ENCODE data around the gene TGFA.
"Not testable (repeated sequence)": the region's sequence is repeated elsewhere in the genome, so short reads cannot be mapped to it uniquely, and the experiment has no call there.

TGFA gene

DNA sequence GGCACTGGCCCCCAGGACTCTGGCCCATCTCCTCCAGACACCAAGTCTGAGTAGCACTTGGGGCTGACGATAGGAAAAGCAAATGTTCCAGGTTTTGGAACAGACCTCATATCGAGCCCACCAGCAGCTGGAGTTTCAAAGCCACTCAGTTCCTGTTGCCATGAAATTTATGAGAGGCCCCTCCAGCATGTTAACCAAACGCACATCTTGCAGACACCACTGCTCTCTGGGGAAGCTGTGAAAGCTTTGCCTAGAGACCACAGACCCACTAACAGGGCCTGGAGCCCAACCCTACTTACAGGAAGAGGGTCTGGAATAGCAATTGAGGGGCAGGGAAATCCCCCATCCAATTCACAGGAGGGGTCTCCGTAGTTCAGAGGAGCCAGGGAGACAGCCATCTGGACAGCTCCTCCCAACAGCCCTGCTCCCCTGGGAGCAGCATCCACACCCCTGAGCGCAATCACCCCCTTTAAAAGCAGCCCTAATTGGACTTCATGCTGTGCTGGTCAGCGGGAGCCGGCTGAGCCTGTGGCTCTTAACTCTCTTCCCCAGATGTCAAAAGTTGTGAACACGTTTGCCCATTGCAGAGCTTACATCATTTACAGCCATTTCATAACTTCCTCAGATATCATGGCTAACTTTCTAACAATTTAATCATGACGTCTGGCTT, 81.3 kb downstream of the TGFA start:
- Histone ChIP-seq H2AFZ (ENCODE audit: low read depth, low read length) (no peak overlapping the region), H3K27me3 (ENCODE audit: insufficient read depth, low read length) (peaks cover 22% of the 10 kb centered on the region), H3K4me1 (ENCODE audit: insufficient read depth, low read length) (peaks cover 3% of the 10 kb centered on the region), H3K36me3 (ENCODE audit: insufficient read depth, low read length) (no peaks in the 10 kb centered on the region), H3K9me3 (ENCODE audit: low read length) (no peaks in the 10 kb centered on the region), H3K4me3 (ENCODE audit: low read length) (no peak overlapping the region)

DNA sequence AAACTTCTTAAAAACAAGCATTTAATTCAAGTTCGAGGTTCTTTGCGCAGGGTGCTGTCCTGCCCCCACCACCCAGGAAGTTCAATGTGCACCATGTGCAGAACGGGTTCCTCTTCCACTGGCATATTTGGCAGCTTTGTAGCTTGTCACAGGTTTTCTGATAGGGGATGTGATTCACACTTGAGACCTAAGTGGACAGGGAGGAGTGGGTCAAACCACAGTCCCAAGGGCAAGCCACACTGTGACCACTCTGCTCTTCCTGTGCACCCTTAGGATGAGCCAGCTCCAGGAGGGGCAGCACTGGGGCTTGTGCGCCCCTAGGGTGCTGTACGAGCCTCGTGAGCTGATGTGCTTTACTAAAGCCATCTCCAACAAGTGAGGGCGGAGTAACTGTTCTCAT, 82.5 kb downstream of the TGFA start:
- Histone ChIP-seq H3K36me3 (ENCODE audit: insufficient read depth, low read length) (no peaks in the 10 kb centered on the region), H3K27me3 (ENCODE audit: insufficient read depth, low read length) (peaks cover 22% of the 10 kb centered on the region), H3K9me3 (ENCODE audit: low read length) (no peaks in the 10 kb centered on the region), H3K4me1 (ENCODE audit: insufficient read depth, low read length) (peaks cover 3% of the 10 kb centered on the region), H3K4me3 (ENCODE audit: low read length) (no peak overlapping the region), H2AFZ (ENCODE audit: low read depth, low read length) (no peak overlapping the region)

DNA sequence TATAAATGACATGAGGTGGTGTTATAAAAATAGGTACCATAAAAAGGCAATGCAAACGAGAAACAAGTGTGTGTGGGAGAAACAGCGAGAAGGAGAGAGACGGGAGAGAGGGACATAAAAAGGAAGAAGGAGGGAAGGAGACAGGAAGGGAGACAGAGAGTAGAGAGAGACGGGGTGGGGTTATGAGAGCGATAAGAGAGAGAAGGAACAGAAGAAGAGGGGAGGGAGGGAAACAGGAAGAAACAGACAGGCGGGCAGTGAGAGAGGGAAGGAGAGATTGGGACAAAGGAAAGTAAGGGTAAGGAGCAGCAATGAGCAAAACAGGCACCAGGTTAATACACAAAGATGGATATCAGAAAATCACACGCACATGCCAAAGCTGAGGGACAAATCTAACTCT, 83.7 kb downstream of the TGFA start:
- Histone ChIP-seq H3K9me3 (ENCODE audit: low read length) (no peaks in the 10 kb centered on the region), H3K27me3 (ENCODE audit: insufficient read depth, low read length) (peaks cover 21% of the 10 kb centered on the region), H3K36me3 (ENCODE audit: insufficient read depth, low read length) (no peaks in the 10 kb centered on the region)

DNA sequence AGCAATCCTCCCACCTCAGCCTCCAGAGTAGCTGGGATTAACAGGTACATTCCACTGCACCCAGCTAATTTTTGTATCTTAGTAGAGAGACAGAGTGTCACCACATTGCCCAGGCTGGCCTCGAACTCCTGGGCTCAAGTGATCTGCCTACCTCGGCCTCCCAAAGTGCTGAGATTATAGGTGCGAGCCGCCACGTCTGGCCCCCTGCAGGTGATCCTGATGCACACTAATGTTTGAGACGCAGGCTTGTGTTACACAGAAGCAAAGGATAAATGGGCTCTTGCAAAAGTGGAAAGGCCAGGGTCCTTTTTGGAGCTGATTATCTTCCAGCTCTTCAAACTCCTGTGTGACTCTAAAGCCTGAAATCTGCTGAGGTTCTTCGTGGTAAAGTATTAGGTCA, 84.2 kb downstream of the TGFA start:
- H3K4me1 ChIP-seq (ENCODE audit: insufficient read depth, low read length), result peaks cover 3% of the 10 kb centered on the region
- H3K36me3 ChIP-seq (ENCODE audit: insufficient read depth, low read length), result no peaks in the 10 kb centered on the region
- H2AFZ ChIP-seq (ENCODE audit: low read depth, low read length), result no peak overlapping the region
- H3K9me3 ChIP-seq (ENCODE audit: low read length), result no peaks in the 10 kb centered on the region
- peaks cover 19% of the 10 kb centered on the region for H3K27me3 ChIP-seq (ENCODE audit: insufficient read depth, low read length)
- H3K4me3 ChIP-seq (ENCODE audit: low read length), result no peak overlapping the region

More for the DNA sequence above, 83.7 kb downstream of the TGFA start:
- Histone ChIP-seq H3K4me1 (ENCODE audit: insufficient read depth, low read length) (peaks cover 3% of the 10 kb centered on the region), H2AFZ (ENCODE audit: low read depth, low read length) (no peak overlapping the region), H3K4me3 (ENCODE audit: low read length) (no peak overlapping the region)

DNA sequence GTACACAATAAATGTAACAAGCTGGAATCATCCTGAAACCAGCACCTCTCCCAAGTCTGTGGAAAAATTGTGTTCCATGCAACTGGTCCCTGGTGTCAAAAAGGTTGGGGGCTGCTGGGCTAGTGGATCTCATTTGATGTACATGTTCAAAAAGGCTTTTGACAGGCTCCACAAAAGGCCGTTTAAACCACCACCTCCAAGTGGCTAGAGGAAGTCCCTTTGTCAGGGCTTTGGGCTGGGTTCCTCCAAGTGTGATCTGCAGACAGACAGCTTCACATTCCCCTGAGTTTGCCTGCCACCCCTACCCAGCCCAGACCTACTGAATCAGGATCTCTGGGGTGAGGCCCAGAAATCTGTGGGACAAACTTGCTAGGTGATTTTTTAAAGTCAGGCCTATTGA, 84.7 kb downstream of the TGFA start:
- Histone ChIP-seq H3K4me1 (ENCODE audit: insufficient read depth, low read length) (peaks cover 3% of the 10 kb centered on the region), H3K4me3 (ENCODE audit: low read length) (no peak overlapping the region), H3K36me3 (ENCODE audit: insufficient read depth, low read length) (no peaks in the 10 kb centered on the region), H3K9me3 (ENCODE audit: low read length) (no peaks in the 10 kb centered on the region), H2AFZ (ENCODE audit: low read depth, low read length) (no peak overlapping the region), H3K27me3 (ENCODE audit: insufficient read depth, low read length) (peaks cover 15% of the 10 kb centered on the region)

DNA sequence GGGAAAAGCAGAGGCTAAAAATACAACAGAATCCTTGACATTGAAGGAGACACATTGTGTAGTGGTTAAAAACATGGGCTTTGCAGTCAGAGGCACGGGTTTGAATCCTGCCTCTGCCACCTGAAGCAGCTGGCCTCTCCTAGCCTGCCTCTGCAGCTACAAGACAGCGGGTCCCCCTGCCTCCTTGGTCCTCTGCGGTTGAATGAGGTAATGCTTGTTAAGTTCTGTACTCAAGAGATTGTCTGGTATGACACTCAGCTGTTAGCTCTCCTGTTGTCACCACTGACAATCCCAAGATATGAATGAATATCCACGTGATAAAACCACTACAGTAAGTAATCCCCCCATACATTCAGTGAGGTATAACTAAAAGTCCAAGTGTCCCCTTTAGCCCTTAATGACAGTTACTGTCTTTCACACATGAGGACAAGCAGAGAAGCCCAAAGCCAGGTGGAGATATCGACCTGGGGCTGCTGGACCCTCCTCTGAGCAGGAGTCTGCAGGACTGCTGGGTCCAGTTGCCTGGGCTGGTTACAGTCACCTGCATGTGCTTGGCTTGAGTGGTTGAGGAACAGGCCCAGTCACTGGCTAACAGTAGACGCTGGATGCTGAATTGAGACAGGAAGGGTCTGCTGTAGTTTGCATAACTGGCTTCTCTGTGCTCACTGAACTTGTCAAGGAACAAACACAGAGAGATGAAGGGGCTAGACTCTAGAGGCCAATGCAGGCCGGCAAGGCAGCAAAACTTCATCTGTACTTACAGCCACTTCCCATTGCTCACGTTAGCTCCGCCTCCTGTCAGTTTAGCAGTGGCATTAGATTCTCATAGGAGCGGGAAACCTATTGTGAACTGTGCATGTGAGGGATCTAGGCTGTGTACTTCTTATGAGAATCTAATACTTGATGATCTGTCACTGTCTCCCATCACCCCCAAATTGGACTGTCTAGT, 85.5 kb downstream of the TGFA start:
- H3K27me3 ChIP-seq (ENCODE audit: insufficient read depth, low read length), result peaks cover 18% of the 10 kb centered on the region
- no peaks in the 10 kb centered on the region for H3K9me3 ChIP-seq (ENCODE audit: low read length)
- H3K4me3 ChIP-seq (ENCODE audit: low read length), result no peak overlapping the region
- H2AFZ ChIP-seq (ENCODE audit: low read depth, low read length), result no peak overlapping the region
- no peaks in the 10 kb centered on the region for H3K36me3 ChIP-seq (ENCODE audit: insufficient read depth, low read length)
- H3K4me1 ChIP-seq (ENCODE audit: insufficient read depth, low read length), result peaks cover 3% of the 10 kb centered on the region

DNA sequence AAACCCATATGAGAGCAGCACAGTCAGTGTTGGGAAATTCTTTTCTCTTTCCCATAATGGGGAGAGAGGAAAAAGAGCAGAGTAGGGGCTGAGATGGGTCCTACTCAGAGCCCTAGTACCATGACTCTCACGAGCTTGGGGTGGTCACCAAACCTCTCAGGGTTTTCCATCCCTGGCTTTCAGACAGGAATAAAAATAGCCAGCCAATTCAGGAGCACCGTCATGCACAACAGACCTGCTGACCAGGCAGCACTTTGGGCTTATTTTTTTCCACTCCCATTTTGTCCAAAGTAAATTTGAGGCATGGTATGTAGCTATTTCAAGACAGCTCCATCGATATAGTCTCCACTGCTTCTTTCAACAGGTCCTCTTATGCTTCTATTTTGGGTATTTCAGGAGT, 86.4 kb downstream of the TGFA start:
- peaks cover 3% of the 10 kb centered on the region for H3K4me1 ChIP-seq (ENCODE audit: insufficient read depth, low read length)
- H3K27me3 ChIP-seq (ENCODE audit: insufficient read depth, low read length), result peaks cover 19% of the 10 kb centered on the region
- no peaks in the 10 kb centered on the region for H3K36me3 ChIP-seq (ENCODE audit: insufficient read depth, low read length)
- H2AFZ ChIP-seq (ENCODE audit: low read depth, low read length), result no peak overlapping the region
- no peaks in the 10 kb centered on the region for H3K9me3 ChIP-seq (ENCODE audit: low read length)
- no peak overlapping the region for H3K4me3 ChIP-seq (ENCODE audit: low read length)

DNA sequence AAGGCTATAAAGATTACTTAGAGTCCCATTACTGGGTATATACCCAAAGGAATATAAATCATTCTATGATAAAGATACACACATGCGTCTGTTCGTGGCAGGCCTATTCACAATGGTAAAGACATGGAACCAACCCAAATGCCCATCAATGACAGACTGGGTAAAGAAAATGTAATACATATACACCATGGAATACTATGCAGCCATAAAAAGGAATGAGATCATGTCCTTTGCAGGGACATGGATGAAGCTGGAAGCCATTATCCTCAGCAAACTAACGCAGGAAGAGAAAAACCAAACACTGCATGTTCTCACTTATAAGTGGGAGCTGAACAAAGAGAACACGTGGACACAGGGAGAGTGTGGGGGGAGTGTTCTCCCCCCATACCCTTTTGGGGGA, 87.0 kb downstream of the TGFA start:
- H2AFZ ChIP-seq (ENCODE audit: low read depth, low read length); H3K4me3 ChIP-seq (ENCODE audit: low read length); H3K4me1 ChIP-seq (ENCODE audit: insufficient read depth, low read length); H3K36me3 ChIP-seq (ENCODE audit: insufficient read depth, low read length); H3K9me3 ChIP-seq (ENCODE audit: low read length): not testable (repeated sequence)
- peaks cover 24% of the 10 kb centered on the region for H3K27me3 ChIP-seq (ENCODE audit: insufficient read depth, low read length)

DNA sequence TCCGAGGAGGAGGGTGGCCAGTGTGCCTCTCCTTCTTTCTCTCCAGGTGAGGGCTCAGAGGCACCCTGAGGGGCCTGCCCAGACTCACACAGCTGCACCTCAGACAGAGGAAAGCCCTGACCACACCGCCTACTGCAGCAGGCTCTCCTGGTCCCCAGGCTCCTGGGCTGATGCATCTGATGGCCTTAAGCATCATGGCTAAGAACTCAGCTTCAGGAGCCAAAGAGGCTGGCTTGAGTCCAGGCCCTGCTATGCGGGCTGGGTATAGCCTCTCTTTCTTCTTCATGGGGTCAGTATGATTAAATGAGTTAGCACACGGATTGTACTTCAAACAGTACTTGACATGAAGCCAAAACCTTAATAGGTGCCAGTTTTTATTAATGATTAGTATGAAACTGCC, 89.6 kb downstream of the TGFA start:
- Histone ChIP-seq H3K36me3 (ENCODE audit: insufficient read depth, low read length) (no peaks in the 10 kb centered on the region), H3K4me3 (ENCODE audit: low read length) (no peak overlapping the region), H3K27me3 (ENCODE audit: insufficient read depth, low read length) (peaks cover 24% of the 10 kb centered on the region), H3K9me3 (ENCODE audit: low read length) (no peaks in the 10 kb centered on the region), H3K4me1 (ENCODE audit: insufficient read depth, low read length) (peaks cover 3% of the 10 kb centered on the region), H2AFZ (ENCODE audit: low read depth, low read length) (no peak overlapping the region)

DNA sequence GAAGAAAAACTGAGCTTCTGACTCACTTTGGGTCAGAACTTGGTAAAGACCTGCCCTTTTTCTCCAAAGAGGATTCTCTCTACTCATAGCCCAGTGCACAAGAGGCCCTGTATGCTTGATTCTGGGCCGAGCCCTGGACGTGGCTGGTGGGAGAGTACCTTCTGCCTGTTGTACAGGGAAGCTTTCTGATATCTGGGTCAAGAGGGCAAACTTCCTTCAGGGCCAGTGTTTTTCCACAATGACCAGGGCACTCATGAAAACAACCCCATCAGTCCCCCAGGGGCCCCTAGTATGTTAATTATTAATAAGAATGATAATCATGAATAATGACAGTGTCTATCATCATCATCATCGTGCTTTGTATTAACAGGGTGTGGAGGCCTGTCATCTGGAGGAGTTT, 90.0 kb downstream of the TGFA start:
- no peaks in the 10 kb centered on the region for H3K36me3 ChIP-seq (ENCODE audit: insufficient read depth, low read length)
- H3K4me1 ChIP-seq (ENCODE audit: insufficient read depth, low read length), result peaks cover 3% of the 10 kb centered on the region
- no peak overlapping the region for H3K4me3 ChIP-seq (ENCODE audit: low read length)
- peaks cover 26% of the 10 kb centered on the region for H3K27me3 ChIP-seq (ENCODE audit: insufficient read depth, low read length)
- no peaks in the 10 kb centered on the region for H3K9me3 ChIP-seq (ENCODE audit: low read length)
- no peak overlapping the region for H2AFZ ChIP-seq (ENCODE audit: low read depth, low read length)

DNA sequence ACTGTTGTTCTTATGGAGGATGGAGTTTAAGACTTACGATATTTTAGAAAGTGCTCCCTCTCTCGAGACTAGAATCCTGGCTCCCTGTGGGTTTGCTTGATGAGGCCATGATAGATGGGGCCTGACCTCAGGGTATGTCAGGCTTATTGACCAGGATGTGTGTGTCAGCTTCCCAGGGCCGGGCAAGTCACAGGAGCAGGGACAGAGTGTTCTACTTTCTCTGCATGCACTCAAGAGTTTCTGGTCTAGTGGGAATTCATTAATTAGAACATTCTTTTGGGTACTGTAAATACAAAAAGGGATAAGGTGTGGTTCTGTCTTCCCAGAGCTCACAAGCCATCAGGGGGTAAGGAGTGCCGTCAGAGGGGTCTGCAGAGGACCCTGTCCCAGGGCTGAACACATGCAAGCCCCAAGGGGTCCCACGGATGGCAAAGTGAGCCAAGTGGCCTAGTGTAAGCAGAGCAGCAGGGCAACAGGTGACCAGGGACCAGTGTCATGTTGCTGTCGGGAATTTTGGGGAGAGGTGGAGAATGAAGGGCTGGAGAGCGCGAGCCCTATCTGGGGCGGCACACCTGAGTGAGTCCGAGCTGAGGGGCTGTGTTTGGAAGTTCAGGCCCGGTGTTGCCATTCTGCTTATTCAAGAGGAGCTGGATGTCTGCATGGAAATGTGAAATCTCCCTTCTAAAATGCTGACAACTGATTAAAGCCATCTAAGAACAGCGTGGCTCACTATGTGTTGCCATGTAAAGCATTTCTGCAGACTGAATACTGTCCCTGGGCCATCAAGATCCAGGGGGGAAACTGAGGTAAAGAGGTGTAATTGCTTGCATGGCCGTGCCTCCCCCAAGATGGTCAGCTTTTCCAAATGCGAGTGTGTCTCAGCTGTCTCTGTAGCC, 91.4 kb downstream of the TGFA start:
- no peak overlapping the region for H3K4me3 ChIP-seq (ENCODE audit: low read length)
- H3K27me3 ChIP-seq (ENCODE audit: insufficient read depth, low read length), result peaks cover 26% of the 10 kb centered on the region

DNA sequence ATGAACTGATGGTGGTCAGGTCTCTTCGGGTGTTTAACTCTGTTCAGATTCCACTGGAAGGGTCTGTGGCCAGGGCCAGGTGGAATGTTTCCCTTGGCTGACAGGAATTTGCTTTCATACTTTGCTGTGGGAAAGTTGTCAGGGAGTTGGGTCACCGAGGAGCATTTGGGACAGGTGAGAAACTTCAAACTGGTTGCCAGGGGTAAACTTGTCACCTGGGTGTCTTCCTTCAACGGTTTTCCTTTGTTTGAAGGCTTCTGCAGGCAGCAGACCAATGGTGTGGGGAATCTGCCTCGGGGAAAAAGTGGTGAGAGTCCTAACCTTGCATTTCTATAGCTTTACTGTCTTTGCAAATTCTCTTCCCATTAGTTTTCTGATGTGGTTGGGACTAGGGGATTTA, 92.2 kb downstream of the TGFA start:
- Histone ChIP-seq H3K4me3 (ENCODE audit: low read length) (no peak overlapping the region), H3K36me3 (ENCODE audit: insufficient read depth, low read length) (no peaks in the 10 kb centered on the region), H3K4me1 (ENCODE audit: insufficient read depth, low read length) (no peaks in the 10 kb centered on the region), H3K9me3 (ENCODE audit: low read length) (no peaks in the 10 kb centered on the region), H2AFZ (ENCODE audit: low read depth, low read length) (no peak overlapping the region), H3K27me3 (ENCODE audit: insufficient read depth, low read length) (peaks cover 26% of the 10 kb centered on the region)

More for the DNA sequence above, 91.4 kb downstream of the TGFA start:
- Histone ChIP-seq H2AFZ (ENCODE audit: low read depth, low read length) (no peak overlapping the region), H3K4me1 (ENCODE audit: insufficient read depth, low read length) (no peaks in the 10 kb centered on the region), H3K36me3 (ENCODE audit: insufficient read depth, low read length) (no peaks in the 10 kb centered on the region), H3K9me3 (ENCODE audit: low read length) (no peaks in the 10 kb centered on the region)

DNA sequence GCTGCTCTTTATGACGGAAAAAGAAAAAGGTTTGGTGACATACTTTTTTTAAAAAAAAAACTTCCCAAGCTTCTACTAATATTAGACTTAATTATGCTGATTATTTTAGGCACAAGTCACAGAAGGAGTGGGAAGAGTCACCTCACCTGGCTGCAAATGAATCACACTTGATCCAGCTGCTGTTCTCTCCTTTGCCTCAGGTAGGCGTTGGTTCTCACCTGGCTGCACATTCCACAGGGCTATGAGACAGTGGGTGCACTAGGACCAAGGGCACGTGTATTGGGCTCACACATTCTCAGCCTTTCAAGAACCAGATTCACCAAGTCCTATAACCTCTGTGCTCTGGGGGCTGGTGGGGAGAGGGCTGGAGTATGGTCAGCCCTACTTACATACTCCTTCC, 93.3 kb downstream of the TGFA start:
- no peak overlapping the region for H3K4me3 ChIP-seq (ENCODE audit: low read length)

More for the DNA sequence above, 93.3 kb downstream of the TGFA start:
- no peaks in the 10 kb centered on the region for H3K9me3 ChIP-seq (ENCODE audit: low read length)
- H3K27me3 ChIP-seq (ENCODE audit: insufficient read depth, low read length), result peaks cover 24% of the 10 kb centered on the region
- H3K36me3 ChIP-seq (ENCODE audit: insufficient read depth, low read length), result no peaks in the 10 kb centered on the region
- no peak overlapping the region for H2AFZ ChIP-seq (ENCODE audit: low read depth, low read length)
- no peaks in the 10 kb centered on the region for H3K4me1 ChIP-seq (ENCODE audit: insufficient read depth, low read length)
